ENCODE measurements around the gene EFEMP2.

Gene EFEMP2

DNA sequence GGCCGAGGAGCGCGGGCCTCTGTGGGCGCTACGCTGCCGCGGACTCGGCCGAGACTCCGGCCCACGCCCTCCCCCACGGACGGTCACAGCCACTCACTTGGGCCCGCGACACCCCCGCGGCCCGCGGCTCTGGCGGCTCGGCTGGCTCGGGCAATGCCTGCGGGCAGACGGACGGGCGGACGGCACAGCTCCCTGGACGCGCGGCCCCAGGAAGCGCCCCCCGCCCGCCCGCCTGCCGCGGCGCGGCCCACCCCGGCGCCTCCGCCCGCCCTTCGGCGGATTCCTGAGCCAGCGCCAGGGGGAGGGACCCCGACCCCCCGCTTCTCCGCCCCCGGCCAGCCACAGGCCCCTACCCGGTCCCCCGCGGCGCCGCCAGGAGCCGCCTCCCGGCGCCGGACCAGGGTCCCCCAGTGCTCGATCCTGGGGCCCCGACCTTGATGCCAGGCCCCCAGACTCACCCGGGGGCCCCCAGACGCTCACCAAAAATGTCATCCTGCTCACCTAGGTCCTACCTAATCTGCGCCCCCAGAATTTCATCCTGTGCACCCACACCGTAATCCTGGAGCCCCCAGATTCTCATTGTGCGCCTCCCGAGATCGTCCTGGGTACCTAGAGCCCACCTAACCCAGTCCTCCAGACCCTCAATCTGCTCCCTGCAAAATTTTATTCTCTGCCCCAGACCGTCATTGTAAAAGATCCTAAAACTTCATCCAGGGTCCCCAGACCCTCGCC, at the start of gene EFEMP2:
EFEMP2 (minus strand) TSS at position 215 of the 732 bp plus-strand sequence. CDS start 446 bp downstream, outside the sequence.
- no peak for DNase-seq

DNA sequence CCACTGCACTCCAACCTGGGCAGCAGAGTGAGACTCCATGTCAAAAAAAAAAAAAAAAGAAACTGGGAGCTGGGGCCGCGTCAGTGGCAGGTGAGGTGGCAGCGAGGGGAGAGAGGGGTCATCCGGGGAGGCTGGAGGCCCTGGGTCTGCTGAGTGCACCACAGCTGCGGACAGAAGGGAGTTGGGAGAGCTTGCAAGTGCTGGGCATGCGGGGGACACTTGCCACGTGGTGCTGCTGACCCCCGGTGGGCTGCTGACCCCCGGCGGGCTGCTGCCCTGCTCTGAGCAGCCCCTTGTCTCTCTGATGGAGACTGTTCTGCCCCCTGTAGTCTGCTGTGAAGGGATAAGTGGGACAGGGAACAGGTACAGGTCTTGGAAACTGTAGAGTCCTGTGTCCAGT, 49.3 kb upstream of the EFEMP2 start:
- DNase-seq = no peak

DNA sequence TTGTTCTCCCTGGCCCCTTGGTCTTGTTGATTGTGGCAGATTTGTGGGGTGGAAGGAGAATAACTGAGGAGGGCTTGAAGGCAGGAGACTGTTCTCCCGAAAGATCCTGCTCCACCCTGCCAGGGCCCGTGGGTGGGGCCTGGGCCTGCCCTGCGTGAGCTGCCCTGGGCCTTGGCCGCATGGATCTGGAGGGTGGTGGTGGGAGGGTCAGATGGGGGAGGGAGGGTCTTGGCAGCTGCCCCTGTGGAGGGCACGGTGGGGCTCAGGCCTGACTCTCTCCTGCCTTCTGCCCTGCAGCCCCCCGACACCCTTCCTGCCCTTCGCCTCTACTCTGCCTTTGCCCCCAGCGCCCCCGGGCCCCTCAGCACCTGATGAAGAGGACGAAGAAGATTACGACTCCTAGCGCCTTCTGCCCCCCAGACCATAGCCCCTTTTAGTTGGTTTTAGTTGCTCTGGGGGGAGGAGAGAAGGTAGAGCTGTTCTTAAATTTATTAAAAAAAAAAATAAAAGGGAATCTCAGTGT, 48.5 kb upstream of the EFEMP2 start:
- no peak for DNase-seq

DNA sequence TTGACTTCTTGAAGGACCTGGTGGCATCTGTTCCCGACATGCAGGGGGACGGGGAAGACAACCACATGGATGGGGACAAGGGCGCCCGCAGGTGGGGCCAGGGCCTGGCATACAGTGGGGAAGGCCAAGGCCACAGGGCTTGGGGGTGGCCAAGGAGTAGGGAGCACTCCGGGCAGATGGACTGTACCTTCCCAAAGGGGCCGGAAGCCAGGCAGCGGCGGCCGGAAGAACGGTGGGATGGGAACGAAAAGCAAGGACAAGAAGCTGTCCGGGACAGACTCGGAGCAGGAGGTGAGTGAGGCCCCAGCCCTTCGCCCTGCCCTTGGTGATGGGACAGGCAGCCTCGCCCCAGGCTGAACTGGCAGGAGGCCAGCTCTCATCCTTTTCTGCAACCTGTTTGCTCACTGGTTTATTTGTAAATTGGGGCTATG, 47.8 kb upstream of the EFEMP2 start:
- no peak for DNase-seq

DNA sequence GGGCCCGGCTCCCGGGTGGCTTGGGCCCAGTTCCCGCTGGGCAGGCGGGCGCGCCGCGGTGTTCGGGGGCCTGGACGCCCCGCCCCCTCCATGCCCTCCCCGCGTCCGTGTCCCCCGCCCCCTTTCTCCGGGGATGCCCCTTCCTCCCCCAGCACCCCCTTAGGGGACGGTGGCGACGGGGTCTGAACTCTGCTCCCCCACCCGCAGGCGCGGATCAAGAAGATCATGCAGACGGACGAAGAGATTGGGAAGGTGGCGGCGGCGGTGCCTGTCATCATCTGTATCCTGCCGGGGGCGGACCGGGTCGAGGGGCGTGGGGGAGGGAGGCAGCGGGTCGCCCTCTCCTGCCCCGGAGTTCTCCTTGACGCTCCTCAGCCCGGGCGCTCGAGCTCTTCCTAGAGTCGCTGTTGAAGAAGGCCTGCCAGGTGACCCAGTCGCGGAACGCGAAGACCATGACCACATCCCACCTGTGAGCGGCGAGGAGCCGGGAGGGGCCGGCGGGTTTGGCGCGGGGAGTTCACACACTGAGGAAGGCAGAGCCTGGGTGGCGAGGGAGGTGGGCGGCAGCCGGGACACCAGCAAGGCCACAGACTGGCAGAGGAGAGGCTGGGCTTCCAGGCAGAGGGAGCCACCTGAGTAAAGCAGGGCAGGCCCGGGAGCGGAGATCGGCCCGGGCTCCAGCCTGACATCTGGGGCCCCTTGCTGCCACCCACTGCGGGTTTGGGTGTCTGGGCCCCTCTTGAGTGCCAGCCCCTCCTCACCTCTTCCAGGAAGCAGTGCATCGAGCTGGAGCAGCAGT, 47.2 kb upstream of the EFEMP2 start:
- no peak for DNase-seq

DNA sequence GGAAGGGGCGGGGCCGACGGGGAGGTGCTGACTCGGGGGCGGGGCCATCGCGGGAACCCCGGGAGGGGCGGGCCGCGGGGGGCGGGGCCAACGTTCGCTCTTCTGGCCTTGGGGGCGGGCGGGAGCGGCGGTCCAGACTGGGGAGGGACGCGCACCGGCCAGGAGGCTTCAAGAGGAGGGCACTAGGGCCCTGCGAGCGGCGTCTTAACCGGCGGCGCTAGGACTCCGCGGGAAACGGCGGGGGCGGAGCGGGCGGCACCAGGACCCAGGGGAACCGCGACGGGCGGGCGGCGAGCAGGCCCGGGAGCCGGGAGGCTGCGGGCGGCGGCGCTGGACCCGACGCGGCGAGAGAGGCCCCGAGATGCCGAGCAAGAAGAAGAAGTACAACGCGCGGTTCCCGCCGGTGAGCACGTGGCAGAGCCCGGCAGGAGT, 46.6 kb upstream of the EFEMP2 start, which contains the start of gene DRAP1:
DRAP1 (plus strand) TSS at position 286 of the 432 bp plus-strand sequence; CDS start at position 362, 76 bp downstream.
- DNase-seq = peak; percentile 96

DNA sequence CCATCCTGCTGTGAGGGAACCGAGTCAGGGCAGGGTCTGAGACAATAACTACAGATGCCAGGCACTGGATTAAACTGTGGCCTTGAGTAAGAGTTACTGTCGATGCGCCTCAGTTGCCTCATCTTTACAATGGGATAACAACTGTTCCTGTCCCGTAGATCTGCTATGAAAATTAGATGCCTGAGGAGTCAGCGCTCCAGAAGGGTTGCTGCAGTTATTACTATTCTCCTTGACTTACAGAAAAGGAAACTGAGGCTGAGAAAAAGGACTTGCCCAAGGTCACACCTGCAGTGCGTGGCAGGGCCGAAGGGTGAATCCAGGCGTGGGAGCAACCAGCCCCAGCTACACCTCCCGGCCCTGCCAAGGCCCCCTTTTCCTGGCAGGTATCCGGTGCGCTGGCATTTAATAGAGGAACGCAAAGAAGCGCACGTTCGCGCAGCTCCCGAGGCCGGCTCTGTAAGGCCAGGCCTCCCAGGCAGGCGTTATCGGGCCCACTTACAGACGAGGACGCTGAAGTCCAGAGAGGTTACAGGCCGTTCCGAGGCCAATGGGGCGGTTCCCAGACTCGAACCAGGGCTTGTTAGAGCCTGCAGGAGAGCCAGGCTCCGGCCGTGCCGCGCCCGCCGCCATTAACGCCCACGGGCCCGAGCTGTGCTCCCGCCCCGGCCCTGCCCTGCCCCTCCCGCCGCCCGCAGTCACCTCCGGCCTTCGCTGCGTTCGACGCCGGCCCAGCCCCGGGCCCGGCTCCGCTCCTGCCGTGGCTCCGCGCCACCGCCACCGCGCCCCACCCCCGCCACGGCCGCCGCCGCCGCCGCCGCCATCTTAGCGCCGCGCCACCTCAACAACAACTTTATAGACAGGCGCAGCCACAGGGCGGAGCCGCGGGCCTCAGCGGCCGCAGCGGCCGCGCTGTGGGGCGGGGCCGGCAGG, 45.9 kb upstream of the EFEMP2 start, which contains the start of gene C11orf68:
C11orf68 (minus strand) TSS at position 852 of the 930 bp plus-strand sequence; CDS start at position 821, 31 bp downstream.
- DNase-seq = no peak

DNA sequence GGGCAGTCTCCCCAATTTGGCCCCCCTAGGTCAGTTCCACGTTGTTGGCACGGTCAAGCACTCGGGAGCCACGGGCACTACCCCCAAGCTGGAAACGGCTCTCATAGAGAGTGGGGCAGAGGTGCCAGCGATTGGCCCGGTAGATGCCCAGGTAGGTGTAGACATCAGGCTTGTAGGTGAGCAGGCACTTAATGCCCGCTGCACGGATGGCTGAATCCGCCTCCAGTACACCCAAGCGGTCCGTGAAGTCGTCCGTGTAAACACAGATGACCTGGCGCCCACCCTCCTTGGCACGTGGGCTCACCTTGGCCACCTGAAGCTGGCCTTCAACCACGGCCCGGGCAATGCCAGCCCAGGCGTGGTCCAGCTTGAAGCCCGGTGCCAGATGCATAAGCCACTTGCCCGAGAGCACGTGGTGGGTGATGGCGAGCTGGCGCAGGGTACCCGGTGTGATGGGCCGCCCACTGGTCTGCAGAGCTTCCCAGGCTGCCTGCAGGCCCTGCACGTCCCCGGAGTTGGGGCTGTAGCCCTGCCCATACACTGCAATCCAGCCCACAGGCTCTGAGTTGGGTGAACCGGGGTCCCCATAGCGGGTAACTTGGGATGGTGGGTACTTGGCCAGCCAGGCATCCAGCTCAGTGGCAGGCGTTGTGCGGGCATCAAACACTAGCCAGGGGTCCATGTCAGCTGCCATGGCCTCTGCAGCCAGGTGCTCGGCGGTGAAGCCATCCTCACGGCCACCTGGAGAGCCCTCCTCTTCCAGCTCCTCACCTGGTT, 45.0 kb upstream of the EFEMP2 start:
- DNase-seq = no peak

DNA sequence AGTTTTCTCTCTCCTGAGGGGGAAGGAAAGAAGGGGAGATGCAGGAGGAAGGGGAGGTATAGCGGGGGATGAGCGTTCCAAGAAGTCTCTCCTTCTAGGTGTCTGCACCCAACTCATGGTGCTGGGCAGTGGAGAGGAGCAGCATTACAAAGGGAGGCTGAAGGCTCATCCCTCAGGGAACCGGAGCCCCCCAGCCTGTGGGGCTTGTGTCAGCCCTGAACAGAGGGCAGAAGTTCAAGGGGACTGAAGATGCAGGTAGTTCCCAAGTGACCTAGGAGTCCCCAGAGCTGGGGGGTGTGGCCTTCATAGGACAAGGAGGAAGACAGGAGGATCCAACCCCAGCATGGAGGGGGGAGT, 44.5 kb upstream of the EFEMP2 start:
- DNase-seq = no peak

DNA sequence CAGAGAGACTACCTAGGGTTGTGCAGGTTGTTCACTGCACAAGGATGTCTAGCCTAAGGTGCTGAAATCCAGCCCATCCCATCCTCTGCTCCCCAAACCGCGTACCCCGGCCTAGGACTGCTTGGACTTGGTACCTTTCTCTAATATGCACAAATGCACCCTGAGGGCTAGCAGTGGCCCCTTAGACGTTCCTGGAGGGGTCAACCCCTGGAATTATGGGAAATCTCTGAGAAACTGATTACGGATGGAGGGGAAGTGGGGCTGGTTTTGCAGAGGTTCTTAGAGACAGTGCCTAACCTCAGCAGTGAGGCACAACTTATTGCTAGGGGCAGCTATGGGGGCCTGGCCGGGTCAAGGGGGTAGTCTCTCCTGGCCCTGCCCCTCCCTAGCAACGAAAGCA, 43.8 kb upstream of the EFEMP2 start:
- no peak for DNase-seq

DNA sequence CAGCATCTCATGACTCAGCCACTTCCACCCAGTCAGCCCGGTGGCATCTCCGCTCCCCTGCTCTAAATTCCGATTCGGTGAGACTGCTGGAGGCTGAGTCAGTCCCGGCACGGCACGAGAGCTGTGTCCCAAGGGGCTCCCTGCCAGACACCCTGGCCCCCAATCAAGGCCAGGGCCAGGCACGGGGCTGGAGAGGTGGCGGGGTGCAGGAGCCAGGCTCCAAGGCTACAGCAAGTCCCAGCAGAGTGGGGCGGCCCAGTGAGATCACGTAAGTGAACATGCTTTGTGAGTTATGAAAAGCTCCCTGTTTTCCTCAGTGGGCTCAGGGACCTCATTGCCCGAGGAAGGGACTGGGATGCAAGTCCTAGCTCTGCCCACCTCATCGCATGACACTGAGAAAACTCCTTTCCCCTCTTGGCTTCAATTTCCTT, 43.2 kb upstream of the EFEMP2 start:
- DNase-seq = no peak

DNA sequence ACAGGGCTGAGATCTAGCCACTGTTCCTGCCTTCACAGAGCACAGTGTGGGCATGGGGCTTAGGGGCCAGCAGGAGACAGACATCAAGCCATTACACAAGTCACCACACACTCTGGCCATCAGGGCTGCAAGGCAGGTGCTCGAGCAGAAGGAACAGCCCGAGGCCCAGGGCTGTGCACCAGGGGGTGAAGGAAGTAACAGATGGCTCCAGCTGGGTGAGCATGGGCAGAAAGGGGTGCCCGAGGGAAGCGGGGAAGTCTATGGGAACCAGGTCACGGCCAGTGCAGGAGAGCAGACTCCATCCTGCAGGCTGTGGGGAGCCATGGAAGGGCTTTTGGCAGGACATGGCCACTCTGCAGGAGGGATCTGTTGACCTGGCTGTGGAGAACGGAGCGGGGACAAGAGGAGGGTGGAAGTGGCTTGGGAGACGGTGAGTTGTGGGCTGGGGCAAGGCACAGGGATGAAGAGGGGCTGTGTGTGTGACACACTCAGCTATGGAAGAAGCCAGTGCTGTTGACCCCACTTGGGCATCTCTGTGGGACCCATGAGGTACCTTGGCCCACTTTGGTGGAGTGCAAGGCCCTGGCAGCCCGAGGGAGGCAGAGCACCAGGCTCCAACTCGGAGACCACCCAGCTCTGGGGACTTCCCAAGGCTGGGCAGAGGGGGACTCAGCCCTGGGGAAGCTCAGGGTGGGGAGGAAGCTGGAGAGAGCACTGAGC, 42.7 kb upstream of the EFEMP2 start:
- no peak for DNase-seq

DNA sequence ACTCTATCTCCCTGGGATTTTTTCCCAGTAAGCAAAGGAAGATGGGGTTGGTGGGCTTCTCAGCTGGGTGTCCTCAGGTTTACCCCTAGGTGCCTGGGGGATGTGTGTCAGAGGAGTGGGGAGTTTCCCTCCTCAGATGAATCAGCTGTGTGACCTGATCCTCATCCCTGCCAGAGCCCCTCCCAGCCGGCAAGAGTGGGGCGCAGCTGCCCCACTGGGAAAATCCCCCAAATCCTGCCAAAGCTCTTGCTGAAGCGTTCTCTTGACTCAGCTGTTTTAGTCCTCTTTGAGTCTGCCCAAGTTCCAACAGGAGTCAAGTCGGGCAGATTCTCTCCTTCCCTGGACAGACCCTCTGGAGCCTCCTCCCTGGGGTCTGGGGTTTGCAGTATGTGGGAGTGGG, 40.2 kb upstream of the EFEMP2 start:
- DNase-seq = no peak

DNA sequence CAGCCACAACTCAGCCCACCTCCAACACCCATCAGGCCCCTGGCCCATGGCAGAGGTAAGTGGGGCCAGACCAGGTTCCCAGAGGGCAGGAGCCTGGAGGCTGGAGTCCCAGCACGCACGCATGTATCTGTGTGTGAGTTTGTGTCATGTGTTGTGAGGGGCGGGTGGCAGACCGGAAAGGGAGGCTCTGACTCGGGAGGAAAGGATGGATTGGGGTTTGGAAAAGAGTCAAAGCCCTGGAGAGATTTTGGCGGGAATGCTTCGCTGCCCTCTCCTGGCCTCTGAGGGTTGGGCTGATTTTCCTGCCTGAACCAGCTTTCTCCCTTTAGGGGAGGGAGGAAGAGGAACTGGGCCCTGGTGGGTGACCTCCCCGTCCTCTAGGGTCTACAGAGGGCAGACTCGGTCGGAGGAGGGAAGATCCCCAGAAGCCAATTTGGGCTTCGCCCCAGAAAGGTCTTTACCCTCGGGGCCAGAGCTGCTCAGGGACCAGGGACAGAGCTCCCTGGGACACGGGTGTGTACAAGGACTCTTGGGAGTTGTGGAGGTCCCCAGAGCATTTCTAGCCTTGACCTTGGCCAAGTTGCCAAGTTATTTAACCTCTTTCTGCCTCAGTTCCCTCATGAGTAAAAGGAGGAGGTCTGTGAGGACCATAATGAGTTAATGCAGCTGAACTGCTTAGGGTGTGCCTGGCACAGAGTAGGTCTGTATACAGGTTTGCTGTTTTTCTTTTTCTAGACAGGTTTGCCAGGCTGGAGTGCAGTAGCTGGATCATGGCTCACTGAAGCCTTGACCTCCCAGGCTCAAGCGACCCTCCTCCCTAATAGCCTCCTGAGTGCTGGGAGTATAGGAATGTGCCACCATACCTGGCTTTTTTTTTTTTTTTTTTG, 39.3 kb upstream of the EFEMP2 start:
- no peak for DNase-seq

DNA sequence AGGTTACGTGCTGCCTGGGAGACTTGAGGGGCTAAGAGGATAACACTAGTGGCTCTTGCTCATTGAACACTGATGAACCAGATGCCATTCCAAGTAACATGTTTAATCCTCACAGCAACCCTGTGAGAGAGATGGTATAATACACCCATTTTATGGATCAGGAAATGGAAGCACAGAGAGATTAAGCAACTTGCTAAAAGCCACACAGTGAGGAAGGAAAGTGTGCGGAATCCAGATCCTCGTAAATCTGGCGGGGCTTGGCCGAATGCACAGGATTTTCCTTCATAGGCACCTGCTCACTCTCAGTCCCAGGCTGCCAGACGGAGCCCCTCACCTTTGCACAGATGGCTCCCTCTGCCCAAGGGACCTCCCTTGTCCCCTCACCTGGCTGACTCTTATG, 35.3 kb upstream of the EFEMP2 start:
- DNase-seq = no peak

DNA sequence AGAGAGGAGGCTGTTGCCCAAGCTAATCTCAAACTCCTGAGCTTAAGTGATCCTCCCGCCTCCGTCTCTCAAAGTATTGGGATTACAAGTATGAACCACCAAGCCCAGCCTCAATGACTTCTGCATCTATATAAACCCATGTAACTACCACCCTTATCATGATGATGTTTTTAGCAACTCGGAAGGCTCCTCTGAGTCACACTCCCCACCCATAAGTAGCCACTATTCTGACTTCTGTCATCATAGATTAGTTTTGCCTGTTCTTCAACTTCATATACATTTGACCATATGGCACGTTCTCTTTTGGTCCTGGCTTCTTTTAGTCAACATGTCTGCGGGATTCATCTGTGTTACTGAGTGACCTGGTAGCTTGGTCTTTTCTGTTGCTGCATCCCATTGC, 34.0 kb upstream of the EFEMP2 start:
- DNase-seq = no peak

DNA sequence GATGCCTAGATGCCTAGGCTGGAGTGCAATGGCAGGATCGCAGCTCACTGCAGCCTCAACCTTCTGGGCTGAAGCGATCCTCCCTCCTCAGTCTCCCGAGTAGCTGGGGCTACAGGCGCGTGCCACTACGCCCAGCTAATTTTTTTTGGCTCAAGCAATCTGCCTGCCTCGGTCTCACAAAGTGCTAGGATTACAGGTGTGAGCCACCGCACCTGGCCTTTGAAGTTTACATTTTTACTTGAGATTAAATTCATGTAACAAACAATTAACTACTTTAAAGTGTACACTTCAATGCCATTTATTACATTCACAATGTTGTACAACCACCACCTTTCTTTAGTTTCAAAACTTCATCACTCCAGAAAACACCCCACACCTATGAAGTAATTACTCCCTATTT, 31.1 kb upstream of the EFEMP2 start:
- DNase-seq = no peak

DNA sequence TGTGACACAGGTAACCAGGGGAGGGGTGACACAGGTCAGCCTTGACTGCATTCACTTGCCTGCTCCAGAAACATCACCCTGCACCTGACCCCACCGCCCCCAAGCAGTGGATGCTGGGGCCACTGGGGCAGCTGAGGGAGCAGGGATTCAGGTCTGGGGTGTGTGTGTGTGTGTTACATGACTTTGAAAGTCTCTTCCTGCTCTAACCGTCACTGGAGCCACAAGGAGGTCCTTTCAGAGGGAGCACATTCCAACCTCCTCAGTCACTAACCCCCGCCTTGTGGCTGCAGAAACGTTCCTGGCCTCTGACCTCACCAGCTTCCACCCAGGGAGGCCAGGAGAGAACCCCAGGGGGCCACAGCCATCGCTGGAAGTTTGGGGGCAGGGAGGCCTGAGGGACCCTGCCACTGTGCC, 30.5 kb upstream of the EFEMP2 start:
- DNase-seq = no peak

DNA sequence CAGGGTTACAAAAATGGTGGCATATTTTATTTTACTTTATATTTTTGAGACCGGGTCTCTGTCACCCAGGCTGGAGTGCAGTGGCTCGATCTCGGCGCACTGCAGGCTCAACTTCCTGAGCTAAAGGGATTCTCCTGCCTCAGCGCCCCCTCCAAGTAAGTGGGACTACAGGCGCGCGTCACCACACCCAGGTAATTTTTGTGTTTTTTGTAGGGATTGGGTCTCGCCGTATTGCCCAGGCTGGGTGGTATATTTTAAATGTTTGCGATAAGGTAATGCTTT, 28.2 kb upstream of the EFEMP2 start:
- no peak for DNase-seq
